Measurements from ENCODE around the gene PCNP.
"Not testable (repeated sequence)": the region's sequence is repeated elsewhere in the genome, so short reads cannot be mapped to it uniquely, and the experiment has no call there.

The PCNP gene

GRCh38 chr3:101567528-101568317 is 6.3 kb upstream of the PCNP start:
- no peak for DNase-seq

GRCh38 chr3:101571028-101571895 is 2.7 kb upstream of the PCNP start:
- DNase-seq, result no peak

GRCh38 chr3:101574388-101575112 is 570 bp downstream of the PCNP start:
- no peak for DNase-seq

- DNase-seq, result no peak
Measured at GRCh38 chr3:101577286-101577685, 3.3 kb downstream of the PCNP start.

- DNase-seq, result no peak
Measured at GRCh38 chr3:101588616-101589015, 14.6 kb downstream of the PCNP start.

- DNase-seq, result no peak
Measured at GRCh38 chr3:101591071-101591470, 17.1 kb downstream of the PCNP start.

GRCh38 chr3:101602731-101603130 is 28.8 kb downstream of the PCNP start:
- DNase-seq, result no peak

- no peak for DNase-seq
Measured at GRCh38 chr3:101603184-101603583, 29.2 kb downstream of the PCNP start.

GRCh38 chr3:101605398-101605797 is 31.4 kb downstream of the PCNP start:
- DNase-seq, result not testable (repeated sequence)

GRCh38 chr3:101611023-101611422 is 37.0 kb downstream of the PCNP start:
- DNase-seq, result no peak

GRCh38 chr3:101613014-101613413 is 39.0 kb downstream of the PCNP start:
- not testable (repeated sequence) for DNase-seq

GRCh38 chr3:101615525-101615924 is 41.5 kb downstream of the PCNP start:
- no peak for DNase-seq

- DNase-seq, result no peak
Measured at GRCh38 chr3:101617478-101617877, 43.5 kb downstream of the PCNP start.

- no peak for DNase-seq
Measured at GRCh38 chr3:101618726-101619125, 44.7 kb downstream of the PCNP start.

- no peak for DNase-seq
Measured at GRCh38 chr3:101619734-101620133, 45.8 kb downstream of the PCNP start.

- no peak for DNase-seq
Measured at GRCh38 chr3:101623656-101624055, 49.7 kb downstream of the PCNP start.

GRCh38 chr3:101624857-101625256 is 50.9 kb downstream of the PCNP start:
- DNase-seq, result no peak

- DNase-seq, result no peak
Measured at GRCh38 chr3:101625879-101626278, 51.9 kb downstream of the PCNP start.

- no peak for DNase-seq
Measured at GRCh38 chr3:101629219-101629618, 55.2 kb downstream of the PCNP start.

- DNase-seq, result no peak
Measured at GRCh38 chr3:101631098-101631796, 57.3 kb downstream of the PCNP start.

- DNase-seq, result not testable (repeated sequence)
Measured at GRCh38 chr3:101631959-101632358, 58.0 kb downstream of the PCNP start.

GRCh38 chr3:101632586-101632985 is 58.6 kb downstream of the PCNP start:
- no peak for DNase-seq

- DNase-seq, result no peak
Measured at GRCh38 chr3:101633186-101633585, 59.2 kb downstream of the PCNP start.

Data from NCI-H2227 treated with DMSO at 0.1 percent for 48 hours (cell line).